Measurements from ENCODE around the gene TBKBP1.
A peak's percentile ranks its signal among the peaks of the same experiment; 100 is the strongest.

TBKBP1 gene

DNA sequence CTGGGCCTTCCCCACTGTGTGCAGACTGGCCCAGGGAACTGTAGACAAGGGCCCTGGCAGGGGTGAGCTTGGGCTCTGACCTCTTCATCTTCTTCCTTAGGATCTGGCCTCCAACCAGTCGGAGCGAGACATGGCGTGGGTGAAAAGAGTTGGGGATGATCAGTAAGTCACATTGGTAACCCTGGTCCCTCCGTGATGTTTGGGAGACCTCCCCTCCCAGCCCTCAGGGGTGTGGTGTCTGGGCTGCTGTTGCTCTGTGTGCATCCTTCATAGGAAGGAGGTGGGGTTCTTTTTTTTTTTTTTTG, 5.5 kb downstream of the TBKBP1 start:
- H3K27me3 Mint-ChIP-seq, result peaks cover 5% of the 10 kb centered on the region
- H3K4me3 Mint-ChIP-seq, result no peak overlapping the region
- H3K9me3 Mint-ChIP-seq, result no peaks in the 10 kb centered on the region
- H3K27ac Mint-ChIP-seq, result no peak overlapping the region
- H3K36me3 Mint-ChIP-seq (ENCODE audit: low read depth), result peaks cover 87% of the 10 kb centered on the region
- intact Hi-C loops (cut with micrococcal nuclease), result no loop called here
- H3K4me1 Mint-ChIP-seq (ENCODE audit: low read depth), result peaks cover 73% of the 10 kb centered on the region

DNA sequence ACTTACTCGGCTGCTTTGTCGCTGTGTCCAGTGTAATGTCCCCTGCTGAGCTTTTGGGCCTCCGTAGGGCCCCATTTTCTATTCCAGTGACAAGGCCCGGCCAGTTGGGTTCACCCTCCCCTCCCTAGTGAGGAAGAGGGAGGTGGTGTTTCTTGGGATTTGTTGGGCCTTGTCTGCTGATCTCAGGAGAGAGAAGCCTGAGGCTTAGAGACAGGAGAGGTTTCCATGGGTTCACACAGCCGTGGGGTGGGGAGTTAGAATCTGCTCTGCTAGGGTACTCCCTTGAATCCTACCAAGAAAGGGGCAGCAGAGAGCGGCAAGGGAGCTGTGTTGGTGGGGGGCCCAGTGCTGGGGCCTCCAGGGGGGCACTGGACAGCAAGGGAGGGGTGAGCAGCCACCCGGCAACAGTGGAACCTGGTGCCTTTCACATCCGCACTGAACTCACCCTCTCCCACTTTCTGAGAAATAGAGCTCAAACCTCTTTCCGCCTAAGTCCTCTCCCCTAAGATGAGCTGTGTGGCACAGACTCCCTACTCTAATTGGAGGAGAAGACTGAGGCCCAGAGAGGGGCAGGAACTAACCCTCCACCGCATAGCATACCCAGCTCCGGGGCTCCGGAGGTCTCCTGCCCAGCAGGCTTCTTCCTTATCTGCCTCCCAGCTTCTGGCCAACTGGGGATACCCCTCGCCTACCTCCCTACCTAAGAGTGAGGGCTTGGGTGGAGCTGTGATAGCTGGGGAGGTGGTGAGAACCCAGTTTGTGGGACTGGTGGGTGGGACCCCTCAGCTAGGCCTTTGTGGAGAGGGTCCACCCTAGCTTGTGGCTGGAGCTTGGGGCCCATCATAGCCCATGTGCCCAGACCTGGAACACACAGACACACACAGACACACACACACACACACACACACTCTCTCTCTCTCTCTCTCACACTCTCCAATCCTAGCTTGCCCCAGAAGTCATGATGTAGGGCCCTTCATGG, 6.8 kb downstream of the TBKBP1 start:
- Mint-ChIP-seq H3K27me3 (peaks cover 18% of the 10 kb centered on the region), H3K4me3 (no peak overlapping the region), H3K4me1 (ENCODE audit: low read depth) (peaks cover 75% of the 10 kb centered on the region), H3K9me3 (no peaks in the 10 kb centered on the region), H3K27ac (no peak overlapping the region), H3K36me3 (ENCODE audit: low read depth) (peaks cover 87% of the 10 kb centered on the region)
- intact Hi-C loops (cut with micrococcal nuclease), result no loop called here

- H3K4me3 Mint-ChIP-seq, result no peak overlapping the region
- H3K4me1 Mint-ChIP-seq (ENCODE audit: low read depth), result peaks cover 75% of the 10 kb centered on the region
- H3K27me3 Mint-ChIP-seq, result peaks cover 18% of the 10 kb centered on the region
- H3K27ac Mint-ChIP-seq, result no peak overlapping the region
- no peaks in the 10 kb centered on the region for H3K9me3 Mint-ChIP-seq
- intact Hi-C loops (cut with micrococcal nuclease), result no loop called here
- H3K36me3 Mint-ChIP-seq (ENCODE audit: low read depth), result peaks cover 83% of the 10 kb centered on the region
Measured at GRCh38 chr17:47701608-47702007, 7.6 kb downstream of the TBKBP1 start.

- no peaks in the 10 kb centered on the region for H3K9me3 Mint-ChIP-seq
- peaks cover 75% of the 10 kb centered on the region for H3K4me1 Mint-ChIP-seq (ENCODE audit: low read depth)
- H3K36me3 Mint-ChIP-seq (ENCODE audit: low read depth), result peaks cover 74% of the 10 kb centered on the region
- intact Hi-C loops (cut with micrococcal nuclease), result no loop called here
- peaks cover 18% of the 10 kb centered on the region for H3K27me3 Mint-ChIP-seq
- H3K27ac Mint-ChIP-seq, result no peak overlapping the region
- H3K4me3 Mint-ChIP-seq, result no peak overlapping the region
Measured at GRCh38 chr17:47702391-47702995, 8.5 kb downstream of the TBKBP1 start.

GRCh38 chr17:47703191-47703591, 9.2 kb downstream of the TBKBP1 start:
- intact Hi-C loops (cut with micrococcal nuclease), result no loop called here
- Mint-ChIP-seq H3K4me1 (ENCODE audit: low read depth) (peaks cover 74% of the 10 kb centered on the region), H3K27me3 (peaks cover 18% of the 10 kb centered on the region), H3K36me3 (ENCODE audit: low read depth) (peaks cover 70% of the 10 kb centered on the region), H3K27ac (no peak overlapping the region), H3K4me3 (no peak overlapping the region), H3K9me3 (no peaks in the 10 kb centered on the region)

GRCh38 chr17:47703671-47704070, 9.7 kb downstream of the TBKBP1 start:
- H3K27me3 Mint-ChIP-seq, result peaks cover 18% of the 10 kb centered on the region
- H3K4me1 Mint-ChIP-seq (ENCODE audit: low read depth), result peaks cover 69% of the 10 kb centered on the region
- peaks cover 69% of the 10 kb centered on the region for H3K36me3 Mint-ChIP-seq (ENCODE audit: low read depth)
- no peak overlapping the region for H3K27ac Mint-ChIP-seq
- no peaks in the 10 kb centered on the region for H3K9me3 Mint-ChIP-seq
- H3K4me3 Mint-ChIP-seq, result no peak overlapping the region
- intact Hi-C loops (cut with micrococcal nuclease), result no loop called here

DNA sequence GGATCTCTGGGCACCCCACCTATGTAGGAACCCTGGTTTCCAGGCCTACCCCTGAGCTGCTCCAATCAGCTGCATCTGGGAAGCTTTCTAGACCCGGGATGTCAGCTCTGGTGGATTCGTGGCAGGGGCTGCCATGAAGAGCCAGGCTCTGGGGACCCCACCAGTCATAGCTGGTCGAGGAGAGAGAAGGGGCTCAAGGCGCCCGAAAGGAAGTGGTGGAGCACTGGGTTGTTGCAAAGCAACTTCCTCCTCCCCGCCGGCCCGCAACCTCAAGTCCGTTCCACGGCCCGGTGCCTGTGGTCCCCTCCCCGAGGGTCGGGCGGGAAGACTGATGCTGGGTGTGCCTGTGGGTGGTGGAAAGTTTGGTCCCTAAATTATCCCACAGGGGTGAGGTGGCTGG, 10.2 kb downstream of the TBKBP1 start:
- H3K27me3 Mint-ChIP-seq, result peaks cover 18% of the 10 kb centered on the region

DNA sequence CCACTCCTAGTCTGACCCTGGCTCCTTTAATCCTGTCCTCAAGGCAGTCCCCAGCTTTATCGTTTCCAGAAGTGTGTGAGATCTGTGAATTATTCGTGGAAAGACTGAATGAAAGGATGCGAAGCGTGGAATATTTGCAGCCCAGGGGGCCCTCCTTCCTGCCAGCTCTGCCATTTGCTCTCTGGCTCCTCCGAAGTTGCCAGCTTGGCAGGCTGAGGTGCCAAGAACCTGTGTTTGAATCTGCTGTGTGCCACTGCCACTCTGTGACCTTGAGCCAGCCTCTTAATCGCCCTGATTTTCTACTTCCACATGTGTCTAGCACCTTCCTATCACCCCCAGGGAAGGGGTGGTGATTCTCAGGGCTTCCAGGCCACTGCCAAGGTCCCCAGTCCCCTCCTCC, 10.8 kb downstream of the TBKBP1 start:
- peaks cover 66% of the 10 kb centered on the region for H3K36me3 Mint-ChIP-seq (ENCODE audit: low read depth)
- intact Hi-C loops (cut with micrococcal nuclease), result no loop called here
- H3K4me3 Mint-ChIP-seq, result no peak overlapping the region

More for the DNA sequence above, 10.2 kb downstream of the TBKBP1 start:
- Mint-ChIP-seq H3K9me3 (no peaks in the 10 kb centered on the region), H3K4me3 (no peak overlapping the region), H3K36me3 (ENCODE audit: low read depth) (peaks cover 66% of the 10 kb centered on the region), H3K27ac (peak overlapping the region; percentile 25), H3K4me1 (ENCODE audit: low read depth) (peaks cover 66% of the 10 kb centered on the region)
- intact Hi-C loops (cut with micrococcal nuclease), result no loop called here

DNA sequence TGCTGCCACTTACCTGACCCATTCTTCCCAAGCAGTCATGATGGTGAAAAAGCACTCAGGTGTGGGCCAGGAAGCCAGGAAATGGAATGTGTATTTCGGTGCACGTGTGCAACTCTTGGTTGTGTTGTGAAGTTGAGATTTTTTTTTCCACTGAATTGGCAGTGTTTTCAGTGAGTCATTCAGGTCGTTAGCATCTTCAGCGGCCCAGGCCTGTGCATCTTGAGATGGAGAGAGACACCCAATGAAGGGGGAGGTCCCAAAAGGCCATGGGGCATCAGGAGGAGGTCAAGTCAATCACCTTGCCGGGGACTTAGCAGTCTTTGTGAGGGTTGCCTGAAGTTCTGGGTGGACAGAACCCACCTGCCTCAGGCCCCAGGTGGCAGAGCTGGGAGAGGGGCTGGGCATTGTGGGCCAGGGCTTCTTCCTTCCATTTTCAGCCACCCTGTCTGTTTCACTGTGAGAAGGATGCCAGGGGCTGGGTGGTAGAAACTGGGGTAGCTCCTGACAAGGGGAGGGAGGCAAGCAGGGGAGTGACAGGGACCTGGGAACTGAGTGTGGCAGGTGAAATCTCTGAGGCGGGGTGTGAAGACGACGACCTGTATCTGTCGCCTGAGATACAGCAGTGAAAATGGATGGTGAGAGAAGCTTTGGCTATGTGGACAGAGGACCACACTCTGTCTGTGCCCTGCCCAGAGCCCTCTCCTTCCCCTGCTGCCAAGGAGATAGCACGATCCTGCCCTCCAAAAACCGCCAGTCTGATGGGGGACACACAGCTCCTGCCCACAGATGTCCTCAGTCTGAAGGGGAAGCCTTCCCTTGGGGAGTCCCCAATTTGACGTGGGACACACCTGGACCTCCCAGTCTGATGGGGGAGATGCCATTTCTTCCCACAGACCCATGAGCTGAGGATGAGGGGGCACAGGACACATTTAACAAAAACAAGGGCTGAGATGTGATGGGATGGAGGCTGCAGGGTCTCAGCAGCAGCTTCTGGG, 11.9 kb downstream of the TBKBP1 start:
- H3K4me1 Mint-ChIP-seq (ENCODE audit: low read depth), result peaks cover 66% of the 10 kb centered on the region
- H3K36me3 Mint-ChIP-seq (ENCODE audit: low read depth), result peaks cover 66% of the 10 kb centered on the region
- intact Hi-C loops (cut with micrococcal nuclease), result no loop called here
- no peaks in the 10 kb centered on the region for H3K9me3 Mint-ChIP-seq
- no peak overlapping the region for H3K4me3 Mint-ChIP-seq
- peaks cover 20% of the 10 kb centered on the region for H3K27me3 Mint-ChIP-seq
- H3K27ac Mint-ChIP-seq, result no peak overlapping the region

More for the DNA sequence above, 10.8 kb downstream of the TBKBP1 start:
- Mint-ChIP-seq H3K27ac (peak overlapping the region; percentile 25), H3K27me3 (peaks cover 18% of the 10 kb centered on the region), H3K4me1 (ENCODE audit: low read depth) (peaks cover 66% of the 10 kb centered on the region), H3K9me3 (no peaks in the 10 kb centered on the region)

- Mint-ChIP-seq H3K27ac (peak overlapping the region; percentile 9), H3K36me3 (ENCODE audit: low read depth) (peaks cover 64% of the 10 kb centered on the region), H3K27me3 (peaks cover 20% of the 10 kb centered on the region), H3K9me3 (no peaks in the 10 kb centered on the region), H3K4me3 (no peak overlapping the region), H3K4me1 (ENCODE audit: low read depth) (peaks cover 62% of the 10 kb centered on the region)
- intact Hi-C loops (cut with micrococcal nuclease), result no loop called here
Measured at GRCh38 chr17:47707056-47707804, 13.3 kb downstream of the TBKBP1 start.

DNA sequence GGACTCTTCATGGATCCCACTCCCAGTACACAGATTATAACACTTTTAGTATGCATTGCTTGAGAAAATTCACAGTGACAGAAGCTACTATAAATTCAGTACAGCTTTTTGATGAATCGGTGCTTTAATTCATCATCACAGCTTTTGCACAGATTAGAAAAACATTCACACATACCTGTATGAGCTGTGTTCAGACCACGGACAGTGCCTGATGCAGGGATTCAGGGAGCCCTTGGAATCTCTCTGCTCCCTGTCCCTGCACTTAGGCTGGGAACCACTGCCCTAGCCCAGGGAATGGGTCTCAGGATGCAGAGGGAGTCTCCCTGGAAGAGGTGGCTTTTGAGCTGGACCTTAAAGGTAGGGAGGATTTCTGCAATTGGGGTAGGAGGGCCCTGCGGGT, 13.9 kb downstream of the TBKBP1 start:
- peaks cover 59% of the 10 kb centered on the region for H3K36me3 Mint-ChIP-seq (ENCODE audit: low read depth)
- H3K27me3 Mint-ChIP-seq, result peaks cover 23% of the 10 kb centered on the region
- H3K4me1 Mint-ChIP-seq (ENCODE audit: low read depth), result peaks cover 57% of the 10 kb centered on the region
- H3K27ac Mint-ChIP-seq, result no peak overlapping the region
- H3K9me3 Mint-ChIP-seq, result no peaks in the 10 kb centered on the region
- H3K4me3 Mint-ChIP-seq, result no peak overlapping the region
- intact Hi-C loops (cut with micrococcal nuclease), result no loop called here

DNA sequence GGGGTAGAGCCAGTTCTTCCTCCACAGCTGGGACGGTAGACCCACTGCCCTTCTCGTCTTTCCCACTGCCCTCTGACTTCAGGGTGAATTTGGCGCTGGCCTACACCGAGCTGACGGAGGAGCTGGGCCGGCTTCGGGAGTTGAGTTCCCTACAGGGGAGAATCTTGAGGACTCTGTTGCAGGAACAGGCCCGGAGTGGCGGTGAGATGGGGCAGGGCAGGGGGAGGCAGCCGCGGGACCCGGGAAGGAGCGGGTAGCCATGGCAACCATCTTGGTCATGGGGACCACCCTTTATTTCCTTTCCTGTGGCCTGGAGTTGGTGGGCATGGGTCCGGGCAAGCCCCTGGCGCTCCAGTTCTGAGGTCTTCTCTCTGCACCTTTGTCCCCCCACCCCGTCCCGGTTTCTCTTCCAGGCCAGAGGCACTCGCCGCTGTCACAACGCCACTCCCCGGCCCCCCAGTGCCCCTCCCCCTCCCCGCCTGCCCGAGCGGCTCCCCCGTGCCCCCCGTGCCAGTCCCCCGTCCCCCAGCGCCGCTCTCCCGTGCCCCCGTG, 14.4 kb downstream of the TBKBP1 start:
- H3K4me3 Mint-ChIP-seq, result no peak overlapping the region
- peaks cover 28% of the 10 kb centered on the region for H3K27me3 Mint-ChIP-seq
- H3K36me3 Mint-ChIP-seq (ENCODE audit: low read depth), result peaks cover 59% of the 10 kb centered on the region
- H3K4me1 Mint-ChIP-seq (ENCODE audit: low read depth), result peaks cover 52% of the 10 kb centered on the region
- intact Hi-C loops (cut with micrococcal nuclease), result no loop called here
- H3K27ac Mint-ChIP-seq, result no peak overlapping the region
- H3K9me3 Mint-ChIP-seq, result no peaks in the 10 kb centered on the region
